H1 (cell line): ENCODE results near the gene AKR1B15. TPM values are rescaled to one million over a fixed set of nuclear protein-coding genes. Genes with fewer than 3 reads are reported as not detected.

ENCODE experiments used
- CTCF ChIA-PET: fragments of 300-600 bp; sonication (Branson Sonifier 250); formaldehyde crosslinking; loops from one replicate; lab custom pipeline; 2021; ENCODE audit not compliant: partially characterized antibody; lab: Charles Lee
- POLR2A ChIA-PET: fragments of 300-600 bp; sonication (Branson Sonifier 250); formaldehyde crosslinking; loops from one replicate; lab custom pipeline; 2021; ENCODE audit warnings: inconsistent platforms; ENCODE audit not compliant: partially characterized antibody; lab: Charles Lee
- DNase-seq, 2 experiments: peaks; one replicate each; pipeline versions ENCODE4 v3.0.0 to v3.0.0-alpha.2; 2010 to 2022; ENCODE audit warnings: low spot score in 2 of 2, low read depth in 1 of 2, mixed read lengths in 1 of 2
- FAIRE-seq: peaks from 2 replicates; lab custom pipeline; 2011; peaks lifted over from hg19 to GRCh38; lab: Jason Lieb, UNC
- H2AFZ ChIP-seq: 2 replicates; pipeline ENCODE4 v1.8.1; 2012; ENCODE audit warnings: low read length, inconsistent platforms
- H2AK5ac ChIP-seq: 2 replicates; pipeline ENCODE4 v1.6.1; 2013; ENCODE audit warnings: low read depth, low read length
- H2BK120ac ChIP-seq: replicated peaks from 2 replicates; pipeline ENCODE3; 2013; ENCODE audit warnings: low read depth, low read length, inconsistent platforms
- H2BK12ac ChIP-seq: 2 replicates; pipeline ENCODE4 v1.6.1; 2013; ENCODE audit warnings: low read depth, low read length
- H2BK15ac ChIP-seq: 2 replicates; pipeline ENCODE4 v1.6.1; 2013; ENCODE audit warnings: low read length
- H2BK20ac ChIP-seq: 2 replicates; pipeline ENCODE4 v1.6.1; 2013; ENCODE audit warnings: low read length
- H2BK5ac ChIP-seq: 2 replicates; pipeline ENCODE4 v1.6.1; 2013; ENCODE audit warnings: low read depth, low read length
- H3K14ac ChIP-seq: 2 replicates; pipeline ENCODE4 v1.6.1; 2013; ENCODE audit warnings: inconsistent platforms; ENCODE audit not compliant: insufficient read length
- H3K18ac ChIP-seq: 2 replicates; pipeline ENCODE4 v1.6.1; 2013; ENCODE audit warnings: low read length; ENCODE audit errors: extremely low read depth
- H3K23ac ChIP-seq: 2 replicates; pipeline ENCODE4 v1.6.1; 2013; ENCODE audit warnings: inconsistent platforms; ENCODE audit not compliant: insufficient read length
- H3K23me2 ChIP-seq: 2 replicates; pipeline ENCODE4 v1.6.1; 2013; ENCODE audit warnings: low read depth, low read length
- H3K27ac ChIP-seq: 2 replicates; pipeline ENCODE4 v1.6.1; 2011; ENCODE audit warnings: low read depth, low read length, inconsistent platforms
- H3K27me3 ChIP-seq, 4 experiments: replicated peaks in 1 of 4; 1 replicate in 1 of 4; 2 replicates in 3 of 4; pipeline versions ENCODE4 v1.6.1 to v1.8.1; 2011 to 2013; ENCODE audit warnings: low read length in 3 of 4, mild to moderate bottlenecking in 3 of 4, inconsistent platforms in 2 of 4, mixed read lengths in 2 of 4, moderate library complexity in 1 of 4; ENCODE audit not compliant: control insufficient read depth in 3 of 4, insufficient read depth in 3 of 4; ENCODE audit errors: extremely low read depth in 1 of 4
- H3K36me3 ChIP-seq, 4 experiments: 2 replicates each; pipeline versions ENCODE4 v1.6.1 to v1.8.1; 2011 to 2013; ENCODE audit warnings: mild to moderate bottlenecking in 4 of 4, low read length in 3 of 4, moderate library complexity in 2 of 4, control low read depth in 1 of 4, inconsistent platforms in 1 of 4; ENCODE audit not compliant: insufficient read depth in 4 of 4, control insufficient read depth in 2 of 4
- H3K4ac ChIP-seq: replicated peaks from 2 replicates; pipeline ENCODE3; 2013; ENCODE audit warnings: low read length, low read depth, mixed read lengths, inconsistent platforms; ENCODE audit not compliant: insufficient read length
- H3K4me1 ChIP-seq, 4 experiments: replicated peaks in 1 of 4; 1 replicate in 1 of 4; 2 replicates in 3 of 4; pipeline versions ENCODE4 v1.6.1 to v1.8.1; 2011 to 2013; ENCODE audit warnings: low read length in 3 of 4, inconsistent platforms in 2 of 4, mixed read lengths in 1 of 4; ENCODE audit not compliant: insufficient read depth in 4 of 4, control insufficient read depth in 3 of 4
- H3K4me2 ChIP-seq, 2 experiments: 2 replicates each; pipeline versions ENCODE4 v1.6.1 to v1.8.1; 2011 to 2013; ENCODE audit warnings: low read depth in 2 of 2, low read length in 2 of 2, control low read depth in 1 of 2, inconsistent platforms in 1 of 2, mild to moderate bottlenecking in 1 of 2; ENCODE audit not compliant: insufficient read depth in 1 of 2
- H3K4me3 ChIP-seq, 4 experiments: fragments of 200-600, 300-600 bp in 1 of 4; sonication (generic), shearing (Covaris generic), sonication (Bioruptor Twin) in 1 of 4; 2 replicates each; pipeline versions ENCODE4 v1.5.1 to v1.8.1; 2011 to 2016; ENCODE audit warnings: low read length in 4 of 4, low read depth in 3 of 4, control low read depth in 2 of 4, inconsistent platforms in 2 of 4, mild to moderate bottlenecking in 2 of 4, mixed read lengths in 1 of 4, moderate library complexity in 1 of 4; ENCODE audit not compliant: insufficient read depth in 2 of 4; ENCODE audit errors: extremely low read depth in 1 of 4
- H3K56ac ChIP-seq: replicated peaks from 2 replicates; pipeline ENCODE3; 2013; ENCODE audit warnings: low read depth, mild to moderate bottlenecking, mixed read lengths, low read length, inconsistent platforms; ENCODE audit not compliant: insufficient read length
- H3K79me1 ChIP-seq: 2 replicates; pipeline ENCODE4 v1.6.1; 2013; ENCODE audit warnings: low read depth, low read length, control low read depth
- H3K79me2 ChIP-seq, 2 experiments: 2 replicates each; pipeline versions ENCODE4 v1.6.1 to v1.8.1; 2012 to 2013; ENCODE audit warnings: low read length in 2 of 2, mild to moderate bottlenecking in 2 of 2, inconsistent platforms in 1 of 2; ENCODE audit not compliant: insufficient read depth in 2 of 2, control insufficient read depth in 1 of 2
- H3K9ac ChIP-seq, 4 experiments: replicated peaks in 1 of 4; 1 replicate in 1 of 4; 2 replicates in 3 of 4; pipeline versions ENCODE4 v1.6.1 to v1.8.1; 2011 to 2013; ENCODE audit warnings: low read depth in 3 of 4, low read length in 3 of 4, control low read depth in 2 of 4, mild to moderate bottlenecking in 2 of 4, moderate library complexity in 2 of 4, inconsistent platforms in 1 of 4; ENCODE audit errors: extremely low read depth in 1 of 4
- H3K9me3 ChIP-seq, 2 experiments: 2 replicates each; pipeline versions ENCODE4 v1.6.1 to v1.8.1; 2012 to 2013; ENCODE audit warnings: mild to moderate bottlenecking in 2 of 2, moderate library complexity in 2 of 2, control low read depth in 1 of 2, inconsistent platforms in 1 of 2, low read depth in 1 of 2, low read length in 1 of 2, mixed read lengths in 1 of 2; ENCODE audit not compliant: insufficient read depth in 2 of 2
- H4K20me1 ChIP-seq, 2 experiments: replicated peaks in 1 of 2; 2 replicates each; pipeline versions ENCODE3 to v1.8.1; 2011 to 2013; ENCODE audit warnings: inconsistent platforms in 2 of 2, low read length in 2 of 2, mild to moderate bottlenecking in 1 of 2; ENCODE audit not compliant: insufficient read depth in 2 of 2, control insufficient read depth in 1 of 2
- H4K5ac ChIP-seq: 2 replicates; pipeline ENCODE4 v1.6.1; 2013; ENCODE audit warnings: low read length, low read depth, mixed read lengths, inconsistent platforms; ENCODE audit not compliant: insufficient read length
- H4K8ac ChIP-seq: 2 replicates; pipeline ENCODE4 v1.8.0; 2013; ENCODE audit warnings: mild to moderate bottlenecking, moderate library complexity, low read length, inconsistent platforms; ENCODE audit not compliant: insufficient read depth; ENCODE audit errors: extremely low read depth
- H4K91ac ChIP-seq: replicated peaks from 2 replicates; pipeline ENCODE3; 2013; ENCODE audit warnings: low read length, mixed read lengths, inconsistent platforms; ENCODE audit not compliant: insufficient read length
- CBX8 ChIP-seq: fragments of 300-800, 300-1000 bp; sonication (generic); IDR thresholded peaks from 2 replicates; pipeline ENCODE4 v1.7.1; 2016; ENCODE audit warnings: low read depth, low read length, borderline replicate concordance
- CHD2 ChIP-seq: IDR thresholded peaks from 2 replicates; pipeline ENCODE4 v1.6.1; 2012; ENCODE audit warnings: low read length, improper control_type of control experiment
- CREB1 ChIP-seq: IDR thresholded peaks from 2 replicates; pipeline ENCODE4 v1.6.1; 2012; ENCODE audit warnings: inconsistent platforms
- HDAC6 ChIP-seq: IDR thresholded peaks from one replicate; pipeline ENCODE4 v1.7.1; 2012; ENCODE audit warnings: low read depth, mild to moderate bottlenecking, inconsistent platforms, low read length, moderate library complexity
- KDM4A ChIP-seq: IDR thresholded peaks from one replicate; pipeline ENCODE4 v1.7.1; 2012; ENCODE audit warnings: low read depth, mild to moderate bottlenecking, moderate library complexity, low read length, inconsistent platforms; ENCODE audit not compliant: severe bottlenecking
- KDM5A ChIP-seq: fragments of 200-600 bp; IDR thresholded peaks from 2 replicates; pipeline ENCODE4 v1.7.1; 2012; ENCODE audit warnings: mild to moderate bottlenecking, low read length, inconsistent platforms, mixed read lengths
- POU5F1 ChIP-seq: IDR thresholded peaks from 2 replicates; pipeline ENCODE4 v1.6.1; 2011; ENCODE audit warnings: low read depth, mild to moderate bottlenecking, low read length, moderate library complexity
- RFX5 ChIP-seq: IDR thresholded peaks from 2 replicates; pipeline ENCODE4 v1.6.1; 2011; ENCODE audit warnings: low read depth, low read length, improper control_type of control experiment, borderline replicate concordance
- SIX5 ChIP-seq: IDR thresholded peaks from 2 replicates; pipeline ENCODE4 v1.6.1; 2011; ENCODE audit warnings: mild to moderate bottlenecking, low read depth, low read length
- SRF ChIP-seq: IDR thresholded peaks from 2 replicates; pipeline ENCODE4 v1.6.1; 2011; ENCODE audit warnings: mild to moderate bottlenecking, low read depth, low read length, moderate library complexity
- TAF1 ChIP-seq: IDR thresholded peaks from 2 replicates; pipeline ENCODE4 v1.6.1; 2011; ENCODE audit warnings: mild to moderate bottlenecking, low read depth, low read length
- TEAD4 ChIP-seq: IDR thresholded peaks from 2 replicates; pipeline ENCODE4 v1.6.1; 2012; ENCODE audit warnings: low read depth, low read length, inconsistent platforms, mixed read lengths
- WGBS, 2 experiments: shearing (Covaris generic) in 1 of 2; methylation state at CpG; one replicate each; pipeline versions ENCODE4 v1.1.6 to v1.1.7; 2013 to 2015; ENCODE audit warnings: low lambda C conversion rate in 2 of 2, mixed read lengths in 2 of 2, inconsistent platforms in 1 of 2, low coverage in 1 of 2, missing lambda C conversion rate in 1 of 2; ENCODE audit not compliant: insufficient replicate concordance in 2 of 2, insufficient coverage in 1 of 2, insufficient read length in 1 of 2; ENCODE audit errors: extremely low coverage in 1 of 2, missing lambda C conversion rate in 1 of 2; 5-methylcytosine and 5-hydroxymethylcytosine counted together
- polyA plus RNA-seq, 7 experiments: library from polyadenylated mRNA; depleted of rRNA in 3 of 7; stranded (reverse) in 5 of 7; unstranded in 2 of 7; fragments of >200 nt in 5 of 7; fragments of 200-250 nt in 2 of 7; gene quantifications; 1 replicate in 5 of 7; 2 replicates in 1 of 7; 4 replicates in 1 of 7; pipeline versions ENCODE4 v1.2.1 to v1.2.3, GENCODE V29; 2011 to 2013; ENCODE audit warnings: missing spikeins in 2 of 7, mixed read lengths in 2 of 7
- total RNA-seq: library from RNA; stranded (reverse); fragmentation: NEBNext Ultra II Directional; extraction: Animal tissue kit (Norgen Biotek cat#: 25700); gene quantifications from 2 replicates; pipeline ENCODE4 v1.2.1, GENCODE V29; 2021
- TF ChIP-seq, protein P1 (sequence below): IDR thresholded peaks from 2 replicates; pipeline ENCODE4 v1.6.1; 2011; ENCODE audit warnings: low read depth, mild to moderate bottlenecking, low read length; ENCODE audit not compliant: insufficient read depth

AKR1B15 gene
- total and polyA plus RNA-seq, 2 of the 8 experiments (the other 6 are each of a cell fraction or from before 2014, with no cell fraction given), result 0.15 to 0.47 TPM

DNA sequence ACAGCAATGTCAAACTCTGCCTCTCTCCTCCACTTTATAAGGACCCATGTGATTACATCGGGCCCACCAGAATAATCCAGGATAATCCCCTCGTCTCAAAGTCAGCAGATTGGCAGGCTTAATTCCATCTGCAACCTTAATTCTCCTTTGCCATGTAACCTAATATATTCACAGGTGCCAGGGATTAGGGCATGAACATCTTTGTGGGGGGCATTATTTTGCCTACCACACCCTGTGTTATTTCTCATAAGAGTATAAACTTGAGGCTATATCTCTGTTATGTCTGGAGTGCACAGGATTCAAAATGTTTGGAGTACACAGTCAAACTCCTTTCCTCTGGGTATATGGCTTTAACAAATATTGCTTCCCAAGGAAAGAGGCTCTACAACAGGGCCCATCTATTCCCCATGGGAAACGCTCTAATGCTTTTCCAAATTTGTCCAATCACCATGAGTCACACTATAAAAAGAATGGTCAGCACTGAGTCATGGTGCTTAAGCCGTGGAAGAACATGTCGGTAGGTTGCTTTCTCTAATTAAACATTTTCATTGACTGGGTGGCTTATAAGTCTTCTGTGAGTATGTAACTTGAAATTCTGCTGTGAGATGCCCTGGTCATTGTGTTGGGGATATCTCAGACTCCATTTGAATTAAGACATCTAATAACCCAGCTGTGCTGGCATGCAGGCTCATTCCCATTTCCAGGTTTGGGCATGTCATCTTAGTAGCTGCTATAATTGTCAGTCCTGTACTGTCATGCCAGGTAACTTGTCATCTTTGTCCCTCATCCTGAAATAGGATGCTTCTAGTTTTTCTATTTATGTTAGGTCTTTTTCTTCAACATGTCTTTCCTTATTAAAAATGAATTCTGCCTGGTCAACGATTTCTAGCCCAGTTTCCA is 33.1 kb upstream of the AKR1B15 start:
- Histone ChIP-seq H3K27me3 (peaks cover 0 to 3% (median 0%) of the 10 kb centered on the region in 4 experiments; a peak in 2 of 7 replicates), H2BK20ac (no peak overlapping the region; the same call in 1 of the 2 replicates), H4K91ac (no peak overlapping the region), H2BK5ac (no peak overlapping the region), H2AK5ac (no peak overlapping the region), H3K27ac (no peak overlapping the region), H3K4me2 (no peak overlapping the region), H3K4me1 (no peaks in the 10 kb centered on the region), H2BK15ac (no peak overlapping the region), H4K5ac (no peak overlapping the region), H2BK12ac (no peak overlapping the region), H3K56ac (no peak overlapping the region), H2AFZ (no peak overlapping the region), H3K79me1 (no peaks in the 10 kb centered on the region), H3K14ac (no peak overlapping the region), H4K20me1 (no peaks in the 10 kb centered on the region), H3K4me3 (no peak overlapping the region), H4K8ac (no peak overlapping the region), H3K4ac (no peak overlapping the region), H3K23ac (no peak overlapping the region), H3K9me3 (no peaks in the 10 kb centered on the region), H3K18ac (no peak overlapping the region), H3K79me2 (no peaks in the 10 kb centered on the region), H3K9ac (no peak overlapping the region), H3K36me3 (no peaks in the 10 kb centered on the region), H2BK120ac (no peak overlapping the region), H3K23me2 (no peaks in the 10 kb centered on the region)
- FAIRE-seq (no peak), DNase-seq (peak in 1 of 2 experiments; percentile 13)
- CTCF ChIA-PET, result interaction anchor here (0.6 to 3.1 kb wide), 25 partner anchors 8 to 241 kb away, joined by 3 to 33 read pairs (median 7); partner anchors contain the start of gene AKR1B15
- POLR2A ChIA-PET, result interaction anchor here (0.9 kb wide), 1 partner anchor 32 kb away, joined by 4 read pairs; no protein-coding TSS in a partner anchor
- 86% methylated on average over 6 of the region's 6 CpGs; no CpG with 5 or more reads in 1 of the 2 experiments for WGBS, 2 experiments
- no peak for TF ChIP-seq KDM5A
- no peak for TF ChIP-seq SIX5
- no peak for TF ChIP-seq POU5F1
- TF ChIP-seq CBX8, result no peak
- TF ChIP-seq CREB1, result no peak
- no peak for TF ChIP-seq RFX5
- no peak for TF ChIP-seq CHD2
- TF ChIP-seq, protein P1, sequence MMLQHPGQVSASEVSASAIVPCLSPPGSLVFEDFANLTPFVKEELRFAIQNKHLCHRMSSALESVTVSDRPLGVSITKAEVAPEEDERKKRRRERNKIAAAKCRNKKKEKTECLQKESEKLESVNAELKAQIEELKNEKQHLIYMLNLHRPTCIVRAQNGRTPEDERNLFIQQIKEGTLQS, result no peak
- TF ChIP-seq HDAC6, result no peak
- no peak for TF ChIP-seq TEAD4
- no peak for TF ChIP-seq SRF
- TF ChIP-seq KDM4A, result no peak
- no peak for TF ChIP-seq TAF1
